Neuronal stem cell (in vitro differentiated cells): ENCODE measurements around the gene CACNB4.

Experiments
- DNase-seq: peaks from one replicate; pipeline ENCODE4 v3.0.0-alpha.2; 2013; ENCODE audit warnings: low spot score
- H2AFZ ChIP-seq: one replicate; pipeline ENCODE4 v1.6.1; 2013; ENCODE audit warnings: mild to moderate bottlenecking, low read length, inconsistent platforms
- H2AK5ac ChIP-seq: 2 replicates; pipeline ENCODE4 v1.6.1; 2013; ENCODE audit warnings: low read depth, mild to moderate bottlenecking, inconsistent platforms, low read length, moderate library complexity, mixed read lengths
- H2BK120ac ChIP-seq: 2 replicates; pipeline ENCODE4 v1.6.1; 2013; ENCODE audit warnings: low read depth, mild to moderate bottlenecking, inconsistent platforms, low read length, moderate library complexity, mixed read lengths
- H2BK12ac ChIP-seq: one replicate; pipeline ENCODE4 v1.6.1; 2013; ENCODE audit warnings: low read length, inconsistent platforms
- H2BK15ac ChIP-seq: 2 replicates; pipeline ENCODE4 v1.6.1; 2013; ENCODE audit warnings: mild to moderate bottlenecking, low read length, inconsistent platforms, mixed read lengths
- H2BK5ac ChIP-seq: one replicate; pipeline ENCODE4 v1.6.1; 2013; ENCODE audit warnings: inconsistent platforms, mild to moderate bottlenecking, low read length, moderate library complexity
- H3K14ac ChIP-seq: one replicate; pipeline ENCODE4 v1.6.1; 2013; ENCODE audit warnings: low read length, inconsistent platforms
- H3K18ac ChIP-seq: 2 replicates; pipeline ENCODE4 v1.6.1; 2013; ENCODE audit warnings: low read length, inconsistent platforms
- H3K23ac ChIP-seq: 2 replicates; pipeline ENCODE4 v1.6.1; 2013; ENCODE audit warnings: low read depth, mild to moderate bottlenecking, mixed read lengths, low read length, inconsistent platforms; ENCODE audit not compliant: poor library complexity
- H3K27ac ChIP-seq: replicated peaks from 3 replicates; pipeline ENCODE4 v1.5.1; 2013; ENCODE audit warnings: low read length, inconsistent platforms
- H3K27me3 ChIP-seq, 3 experiments: 2 replicates each; pipeline ENCODE4 v1.6.1; 2013; ENCODE audit warnings: low read length in 3 of 3, mild to moderate bottlenecking in 2 of 3, inconsistent platforms in 1 of 3, low read depth in 1 of 3, mixed read lengths in 1 of 3, moderate library complexity in 1 of 3; ENCODE audit not compliant: control insufficient read depth in 3 of 3, insufficient read depth in 3 of 3
- H3K36me3 ChIP-seq, 2 donors: replicated peaks in 1 of 2; 2 replicates each; pipeline ENCODE4 v1.6.1; 2013; ENCODE audit warnings: low read length in 2 of 2; ENCODE audit not compliant: control insufficient read depth in 2 of 2, insufficient read depth in 2 of 2
- H3K4ac ChIP-seq: 2 replicates; pipeline ENCODE4 v1.6.1; 2013; ENCODE audit warnings: inconsistent platforms, mild to moderate bottlenecking, low read length, moderate library complexity
- H3K4me1 ChIP-seq, 2 donors: 1 replicate in 1 of 2; 2 replicates in 1 of 2; pipeline ENCODE4 v1.6.1; 2013; ENCODE audit warnings: low read length in 2 of 2, low read depth in 1 of 2; ENCODE audit not compliant: control insufficient read depth in 2 of 2, insufficient read depth in 1 of 2
- H3K4me2 ChIP-seq: one replicate; pipeline ENCODE4 v1.6.1; 2013; ENCODE audit warnings: mild to moderate bottlenecking, low read length, inconsistent platforms; ENCODE audit not compliant: insufficient read depth, poor library complexity, severe bottlenecking
- H3K4me3 ChIP-seq, 2 donors: 2 replicates each; pipeline ENCODE4 v1.5.1; 2013; ENCODE audit warnings: low read length in 2 of 2, mild to moderate bottlenecking in 2 of 2, inconsistent platforms in 1 of 2, moderate library complexity in 1 of 2
- H3K79me1 ChIP-seq: one replicate; pipeline ENCODE4 v1.6.1; 2013; ENCODE audit warnings: low read depth, mild to moderate bottlenecking, inconsistent platforms, low read length, moderate library complexity
- H3K9ac ChIP-seq: one replicate; pipeline ENCODE4 v1.6.1; 2013; ENCODE audit warnings: mild to moderate bottlenecking, low read depth, low read length, inconsistent platforms; ENCODE audit not compliant: poor library complexity
- H3K9me3 ChIP-seq, 2 donors: replicated peaks in 1 of 2; 2 replicates each; pipeline versions ENCODE3 to v1.6.1; 2013; ENCODE audit warnings: low read length in 2 of 2, mild to moderate bottlenecking in 2 of 2, inconsistent platforms in 1 of 2, low read depth in 1 of 2, mixed read lengths in 1 of 2, moderate library complexity in 1 of 2; ENCODE audit not compliant: control insufficient read depth in 2 of 2, insufficient read depth in 1 of 2
- H4K8ac ChIP-seq: one replicate; pipeline ENCODE4 v1.6.1; 2013; ENCODE audit warnings: low read depth, mild to moderate bottlenecking, inconsistent platforms, low read length, moderate library complexity
- H4K91ac ChIP-seq: one replicate; pipeline ENCODE4 v1.6.1; 2013; ENCODE audit warnings: low read length, low read depth, mild to moderate bottlenecking, inconsistent platforms; ENCODE audit not compliant: poor library complexity
- WGBS, 2 donors: extraction: QIAGEN DNeasy Blood & Tissue Kit; methylation state at CpG; one replicate each; pipeline ENCODE4 v1.1.7; 2013; ENCODE audit warnings: missing lambda C conversion rate in 2 of 2, mixed read lengths in 1 of 2; ENCODE audit not compliant: insufficient read length in 2 of 2, insufficient replicate concordance in 1 of 2; ENCODE audit errors: extremely low coverage in 2 of 2; 5-methylcytosine and 5-hydroxymethylcytosine counted together

Gene CACNB4

GRCh38 chr2:152036611-152037469, 62.0 kb downstream of the CACNB4 start:
- Histone ChIP-seq H3K4me2 (no peak overlapping the region), H3K4ac (no peak overlapping the region), H2BK12ac (no peak overlapping the region), H3K23ac (no peak overlapping the region), H2BK5ac (no peak overlapping the region), H3K79me1 (no peaks in the 10 kb centered on the region), H4K8ac (no peak overlapping the region), H3K27ac (no peak overlapping the region), H3K36me3 (no peaks in the 10 kb centered on the region), H3K27me3 (peaks cover 0 to 12% (median 0%) of the 10 kb centered on the region in 3 experiments), H3K4me1 (peaks cover 9 to 17% of the 10 kb centered on the region in 2 donors), H3K14ac (no peak overlapping the region), H3K9me3 (peaks cover 0 to 1% of the 10 kb centered on the region in 2 donors), H2BK15ac (no peak overlapping the region), H2AFZ (peak overlapping the region; percentile 74), H2BK120ac (no peak overlapping the region), H2AK5ac (no peak overlapping the region), H3K4me3 (no peak overlapping the region), H3K18ac (no peak overlapping the region), H3K9ac (no peak overlapping the region), H4K91ac (no peak overlapping the region)
- no CpG with 5 or more reads among the region's 10 CpGs for WGBS, 2 donors
- peak; percentile 59 for DNase-seq

GRCh38 chr2:152034257-152034801, 64.5 kb downstream of the CACNB4 start:
- no peak overlapping the region for H3K9ac ChIP-seq
- no peak overlapping the region for H3K23ac ChIP-seq
- no peak for DNase-seq
- H2BK120ac ChIP-seq = no peak overlapping the region
- no peaks in the 10 kb centered on the region for H3K79me1 ChIP-seq
- peak overlapping the region; percentile 31 for H2AFZ ChIP-seq
- H4K91ac ChIP-seq = no peak overlapping the region
- H3K18ac ChIP-seq = no peak overlapping the region
- WGBS, 2 donors = no CpG with 5 or more reads among the region's 7 CpGs
- peaks cover 0 to 13% (median 0%) of the 10 kb centered on the region in 3 experiments for H3K27me3 ChIP-seq
- no peak overlapping the region for H3K4me3 ChIP-seq
- H3K4ac ChIP-seq = no peak overlapping the region
- H3K14ac ChIP-seq = no peak overlapping the region
- no peak overlapping the region for H4K8ac ChIP-seq
- H3K36me3 ChIP-seq = no peaks in the 10 kb centered on the region
- no peak overlapping the region for H3K4me2 ChIP-seq
- H2AK5ac ChIP-seq = no peak overlapping the region
- H2BK5ac ChIP-seq = no peak overlapping the region
- H3K27ac ChIP-seq = no peak overlapping the region
- no peak overlapping the region for H2BK12ac ChIP-seq
- H3K9me3 ChIP-seq = no peaks in the 10 kb centered on the region
- no peak overlapping the region for H2BK15ac ChIP-seq
- H3K4me1 ChIP-seq = peaks cover 9 to 17% of the 10 kb centered on the region in 2 donors

- no CpG with 5 or more reads among the region's 12 CpGs for WGBS, 2 donors
- peaks cover 0 to 13% (median 0%) of the 10 kb centered on the region in 3 experiments for H3K27me3 ChIP-seq
Observed at GRCh38 chr2:152033011-152033925, 65.6 kb downstream of the CACNB4 start.

More at GRCh38 chr2:152033011-152033925, 65.6 kb downstream of the CACNB4 start:
- H2AK5ac ChIP-seq = no peak overlapping the region
- no peak overlapping the region for H3K4me3 ChIP-seq
- no peak overlapping the region for H3K9ac ChIP-seq
- no peak overlapping the region for H2BK5ac ChIP-seq
- DNase-seq = no peak
- H2BK15ac ChIP-seq = no peak overlapping the region
- H3K4me1 ChIP-seq = peaks cover 6 to 13% of the 10 kb centered on the region in 2 donors
- H3K14ac ChIP-seq = no peak overlapping the region
- H3K9me3 ChIP-seq = no peaks in the 10 kb centered on the region
- no peak overlapping the region for H3K4ac ChIP-seq
- no peak overlapping the region for H2BK120ac ChIP-seq
- H3K27ac ChIP-seq = no peak overlapping the region
- H3K4me2 ChIP-seq = no peak overlapping the region
- no peak overlapping the region for H3K23ac ChIP-seq
- no peak overlapping the region for H4K91ac ChIP-seq
- H3K18ac ChIP-seq = no peak overlapping the region
- no peaks in the 10 kb centered on the region for H3K36me3 ChIP-seq
- H2BK12ac ChIP-seq = no peak overlapping the region
- H3K79me1 ChIP-seq = no peaks in the 10 kb centered on the region
- no peak overlapping the region for H4K8ac ChIP-seq
- peak overlapping the region; percentile 11 for H2AFZ ChIP-seq
